Activated CD4-positive, alpha-beta T cell treated with anti-CD3 and anti-CD28 coated beads, Interleukin-2, amount 10 ng/mL, durations not matched to agents 24 days and 14 days (primary cell): ENCODE data around the gene NSFL1C. TPM values are rescaled to one million over a fixed set of nuclear protein-coding genes. Genes with fewer than 3 reads are reported as not detected.

Experiments used
- DNase-seq: peaks from one replicate; pipeline ENCODE4 v3.0.0; 2022
- H3K27ac Mint-ChIP-seq: one replicate; pipeline ENCODE4 v1.8.0; 2022; ENCODE audit warnings: mild to moderate bottlenecking, mixed read lengths
- H3K27me3 Mint-ChIP-seq: one replicate; pipeline ENCODE4 v1.8.0; 2022; ENCODE audit warnings: mixed read lengths
- H3K36me3 Mint-ChIP-seq: one replicate; pipeline ENCODE4 v1.8.0; 2022; ENCODE audit warnings: low read depth, mild to moderate bottlenecking, mixed read lengths
- H3K4me1 Mint-ChIP-seq: one replicate; pipeline ENCODE4 v1.8.0; 2021; ENCODE audit warnings: mixed read lengths
- H3K4me3 Mint-ChIP-seq: one replicate; pipeline ENCODE4 v1.8.0; 2022; ENCODE audit warnings: mild to moderate bottlenecking, moderate library complexity, mixed read lengths
- H3K9me3 Mint-ChIP-seq: one replicate; pipeline ENCODE4 v1.8.0; 2021; ENCODE audit warnings: mixed read lengths
- intact Hi-C: fragments of 100-400 bp; cut with micrococcal nuclease; formaldehyde crosslinking; loops from one replicate; pipeline ENCODE4 v1.15.1; 2023
- total RNA-seq: library from RNA; stranded (reverse); gene quantifications from 2 replicates; pipeline ENCODE4 v1.2.3, GENCODE V29; 2022

The NSFL1C gene
- total RNA-seq, 1 donor from 2014 or later, result 101 TPM

DNA sequence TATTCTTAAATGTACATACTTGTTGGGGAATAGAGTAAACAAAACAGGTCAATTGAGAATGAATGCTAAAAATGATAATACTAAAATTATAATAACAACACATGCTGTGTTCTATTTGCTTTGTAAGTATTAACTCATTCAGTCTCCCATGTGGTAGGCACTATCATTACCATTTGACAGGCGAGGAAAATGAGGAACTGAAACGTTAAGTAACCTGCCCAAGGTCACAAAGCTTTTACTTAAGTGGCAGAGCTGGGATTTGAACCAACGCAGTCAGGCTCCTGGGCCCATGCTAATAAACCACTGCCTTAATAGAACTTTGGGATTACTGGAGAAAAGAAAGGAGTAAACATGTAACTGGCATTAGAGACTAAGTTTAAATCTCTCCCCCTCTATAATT lies 3.8 kb downstream of the NSFL1C start:
- peak overlapping the region; percentile 29 for H3K27ac Mint-ChIP-seq
- no peaks in the 10 kb centered on the region for H3K9me3 Mint-ChIP-seq
- no peak for DNase-seq
- peaks cover 46% of the 10 kb centered on the region for H3K36me3 Mint-ChIP-seq
- H3K4me1 Mint-ChIP-seq, result peaks cover 44% of the 10 kb centered on the region
- intact Hi-C loops, result loop anchor here (10.0 kb wide), 1 partner anchor 618 kb away; no protein-coding TSS in a partner anchor
- H3K27me3 Mint-ChIP-seq, result peaks cover 5% of the 10 kb centered on the region
- H3K4me3 Mint-ChIP-seq, result no peak overlapping the region

DNA sequence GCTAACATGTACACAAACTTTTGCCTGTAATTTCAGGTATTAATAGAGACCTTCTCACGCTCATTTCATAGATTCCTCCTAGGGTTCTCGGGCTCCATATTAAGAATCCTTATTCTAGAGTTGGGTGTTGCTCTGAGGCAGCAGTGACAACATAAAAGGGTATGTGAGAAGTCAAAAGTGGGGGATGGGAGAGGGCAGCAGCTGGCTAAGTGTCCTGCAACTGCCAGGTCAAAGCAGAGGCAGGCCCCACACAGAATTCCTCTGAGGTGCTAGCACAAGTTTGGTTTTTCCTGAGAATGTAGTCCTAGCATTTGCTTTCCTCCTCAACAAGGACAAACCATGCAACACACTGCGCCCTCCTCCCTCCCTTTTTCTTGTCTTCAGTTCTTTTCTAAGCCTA lies 4.6 kb downstream of the NSFL1C start:
- intact Hi-C loops, result loop anchor here (10.0 kb wide), 1 partner anchor 617 kb away; no protein-coding TSS in a partner anchor
- Mint-ChIP-seq H3K27ac (no peak overlapping the region), H3K4me1 (peaks cover 36% of the 10 kb centered on the region), H3K4me3 (no peak overlapping the region), H3K27me3 (no peaks in the 10 kb centered on the region), H3K9me3 (no peaks in the 10 kb centered on the region), H3K36me3 (peaks cover 52% of the 10 kb centered on the region)
- DNase-seq, result no peak

DNA sequence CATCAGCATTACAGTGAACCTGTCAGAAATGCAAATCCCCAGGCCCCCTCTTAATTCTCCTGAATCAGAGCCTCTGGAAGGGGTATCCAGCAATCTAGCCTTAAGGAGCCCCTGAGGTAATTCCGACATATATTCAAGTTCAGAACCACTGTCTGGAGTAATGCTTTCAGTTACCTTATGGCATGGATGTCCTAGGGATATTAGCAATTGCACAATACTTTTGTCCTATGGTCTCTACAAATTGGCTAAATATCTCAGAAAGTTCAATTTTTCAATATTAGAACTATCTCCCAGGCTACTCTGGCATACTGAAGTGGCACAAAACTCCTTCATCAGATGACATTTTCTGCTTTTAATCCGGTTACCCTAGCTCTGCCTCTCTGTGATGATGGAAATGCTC lies 6.4 kb downstream of the NSFL1C start:
- no peak for DNase-seq
- no peak overlapping the region for H3K27ac Mint-ChIP-seq
- intact Hi-C loops, result loop anchor here (10.0 kb wide), 1 partner anchor 615 kb away; no protein-coding TSS in a partner anchor
- H3K9me3 Mint-ChIP-seq, result no peaks in the 10 kb centered on the region
- H3K4me3 Mint-ChIP-seq, result no peak overlapping the region
- H3K27me3 Mint-ChIP-seq, result no peaks in the 10 kb centered on the region
- peaks cover 27% of the 10 kb centered on the region for H3K4me1 Mint-ChIP-seq
- H3K36me3 Mint-ChIP-seq, result peaks cover 58% of the 10 kb centered on the region

GRCh38 chr20:1457992-1458391 lies 8.7 kb downstream of the NSFL1C start:
- no peaks in the 10 kb centered on the region for H3K27me3 Mint-ChIP-seq
- intact Hi-C loops, result no loop called here
- no peak for DNase-seq
- peaks cover 4% of the 10 kb centered on the region for H3K4me1 Mint-ChIP-seq
- H3K27ac Mint-ChIP-seq, result no peak overlapping the region
- peaks cover 58% of the 10 kb centered on the region for H3K36me3 Mint-ChIP-seq
- H3K9me3 Mint-ChIP-seq, result no peaks in the 10 kb centered on the region
- H3K4me3 Mint-ChIP-seq, result no peak overlapping the region

GRCh38 chr20:1456300-1456699 lies 10.3 kb downstream of the NSFL1C start:
- H3K27me3 Mint-ChIP-seq, result no peaks in the 10 kb centered on the region
- no peak for DNase-seq
- no peak overlapping the region for H3K4me3 Mint-ChIP-seq
- H3K36me3 Mint-ChIP-seq, result peaks cover 67% of the 10 kb centered on the region
- intact Hi-C loops, result no loop called here
- no peak overlapping the region for H3K27ac Mint-ChIP-seq
- H3K9me3 Mint-ChIP-seq, result no peaks in the 10 kb centered on the region
- peaks cover 4% of the 10 kb centered on the region for H3K4me1 Mint-ChIP-seq

DNA sequence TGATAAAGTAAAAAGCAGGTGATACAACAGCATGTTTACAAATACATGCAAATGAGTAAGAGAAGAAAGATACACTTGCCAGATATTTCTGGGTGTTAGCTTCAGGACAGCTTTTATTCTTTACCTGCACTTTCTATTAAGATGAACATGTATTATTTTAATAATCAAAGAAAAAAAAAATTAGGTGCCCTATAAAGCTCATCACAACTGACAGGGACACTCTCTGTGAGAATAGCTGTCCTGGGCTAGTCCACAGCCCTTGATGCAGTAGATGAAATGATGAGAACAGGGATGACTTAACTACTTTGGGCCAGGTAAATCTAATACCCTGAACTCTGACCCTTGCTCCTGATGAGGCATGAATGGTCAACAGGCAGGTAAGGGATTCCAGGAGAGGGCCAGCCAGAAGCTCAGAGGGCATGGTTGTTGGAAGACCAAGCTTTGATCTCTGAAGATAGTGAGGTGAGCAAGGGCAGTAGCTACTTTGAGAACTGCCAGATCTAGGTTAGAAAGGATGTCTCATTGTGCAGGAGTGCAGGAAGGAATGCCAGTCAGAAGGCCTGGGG lies 15.6 kb downstream of the NSFL1C start:
- Mint-ChIP-seq H3K4me3 (no peak overlapping the region), H3K9me3 (no peaks in the 10 kb centered on the region), H3K4me1 (no peaks in the 10 kb centered on the region), H3K36me3 (peaks cover 66% of the 10 kb centered on the region), H3K27ac (no peak overlapping the region), H3K27me3 (no peaks in the 10 kb centered on the region)
- DNase-seq, result no peak
- intact Hi-C loops, result no loop called here

DNA sequence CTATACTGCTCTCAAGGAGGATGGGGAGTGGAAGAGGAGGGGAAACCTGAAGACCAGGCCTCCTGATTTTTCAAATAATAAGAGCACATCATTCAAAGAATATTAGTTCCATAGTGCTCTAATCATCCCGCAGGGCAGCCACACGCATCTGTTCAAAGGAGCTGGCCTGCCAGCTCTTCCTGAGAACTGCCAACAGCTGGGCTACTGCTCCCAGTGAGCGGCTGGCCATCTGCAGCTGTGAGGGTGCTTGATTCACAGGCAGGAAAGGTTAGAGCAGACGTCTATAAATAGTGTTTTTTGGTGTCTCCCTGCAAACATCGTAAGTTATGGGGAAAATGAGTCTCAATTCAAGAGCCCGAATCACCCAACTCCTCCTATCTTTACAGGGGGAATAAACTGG lies 17.3 kb downstream of the NSFL1C start:
- Mint-ChIP-seq H3K27me3 (no peaks in the 10 kb centered on the region), H3K9me3 (no peaks in the 10 kb centered on the region), H3K27ac (no peak overlapping the region), H3K36me3 (peaks cover 68% of the 10 kb centered on the region), H3K4me1 (no peaks in the 10 kb centered on the region), H3K4me3 (no peak overlapping the region)
- no peak for DNase-seq
- intact Hi-C loops, result no loop called here

DNA sequence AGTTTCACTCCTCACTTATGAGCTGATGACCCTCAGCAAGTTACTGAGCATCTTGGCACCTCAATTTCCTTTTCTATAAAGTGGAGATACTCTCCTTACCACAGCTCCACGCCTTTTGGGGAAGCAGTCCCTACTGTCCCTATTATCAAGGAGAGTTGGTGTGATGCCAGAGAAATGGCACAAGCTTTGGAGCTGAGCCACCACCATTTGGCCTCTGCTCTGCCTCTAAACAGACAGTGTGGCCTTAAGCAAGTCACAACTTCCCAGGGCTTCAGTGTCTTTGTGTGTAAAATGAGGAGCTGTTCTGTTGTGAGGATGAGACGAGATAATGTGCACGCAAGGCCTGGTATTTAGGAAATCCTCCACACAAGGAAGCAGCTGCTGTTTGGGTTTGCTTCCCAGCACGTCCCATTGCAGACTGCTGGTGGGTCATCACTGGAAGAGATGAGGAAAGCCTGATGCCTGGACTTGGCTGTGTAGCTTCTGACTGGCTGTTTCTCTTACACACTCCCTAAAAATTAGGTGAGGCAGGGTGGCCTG lies 18.5 kb downstream of the NSFL1C start:
- no peaks in the 10 kb centered on the region for H3K4me1 Mint-ChIP-seq
- peaks cover 70% of the 10 kb centered on the region for H3K36me3 Mint-ChIP-seq
- intact Hi-C loops, result no loop called here
- no peak overlapping the region for H3K4me3 Mint-ChIP-seq
- H3K27me3 Mint-ChIP-seq, result no peaks in the 10 kb centered on the region
- no peaks in the 10 kb centered on the region for H3K9me3 Mint-ChIP-seq
- H3K27ac Mint-ChIP-seq, result no peak overlapping the region
- no peak for DNase-seq

DNA sequence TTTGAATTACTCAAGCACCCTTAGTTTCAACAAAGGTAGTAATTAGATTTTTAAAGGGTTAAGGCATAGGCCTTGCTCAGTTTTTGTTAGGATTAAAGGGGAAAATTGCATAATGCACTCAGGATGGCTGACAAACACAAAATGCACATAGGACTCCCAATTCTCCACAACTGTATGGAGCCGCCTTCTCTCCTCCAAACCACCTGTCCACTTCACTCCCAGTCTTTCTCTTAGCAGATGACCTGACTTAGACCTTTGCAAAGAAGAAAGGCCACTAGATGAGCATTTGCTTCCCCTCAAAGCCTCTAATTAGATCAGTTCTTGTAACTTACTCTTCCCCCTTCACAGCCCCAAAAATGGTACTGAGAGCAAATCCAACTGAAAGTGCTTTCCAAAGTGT lies 20.1 kb downstream of the NSFL1C start:
- H3K27ac Mint-ChIP-seq, result no peak overlapping the region
- DNase-seq, result no peak
- intact Hi-C loops, result no loop called here
- no peak overlapping the region for H3K4me3 Mint-ChIP-seq
- H3K4me1 Mint-ChIP-seq, result no peaks in the 10 kb centered on the region
- H3K9me3 Mint-ChIP-seq, result no peaks in the 10 kb centered on the region
- H3K27me3 Mint-ChIP-seq, result no peaks in the 10 kb centered on the region
- H3K36me3 Mint-ChIP-seq, result peaks cover 69% of the 10 kb centered on the region

DNA sequence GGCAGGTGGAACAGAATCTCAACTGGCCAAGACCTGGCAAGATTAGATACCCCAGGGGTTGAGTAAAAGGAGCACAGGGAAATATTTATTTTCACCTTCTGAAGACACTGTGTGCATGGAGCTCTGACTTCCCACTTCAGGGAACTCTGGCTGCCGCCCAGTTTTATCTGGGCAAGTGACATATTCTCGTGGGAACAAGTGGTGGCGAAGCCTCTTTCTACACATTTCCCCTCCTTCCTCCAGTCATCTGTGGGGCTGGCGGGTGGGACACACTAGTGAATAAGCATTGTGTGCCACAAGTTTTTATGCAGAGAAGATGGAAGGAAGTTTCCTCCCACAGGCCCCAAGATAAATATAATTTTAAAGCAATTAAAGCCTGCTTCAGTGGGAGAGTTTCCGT lies 23.6 kb downstream of the NSFL1C start:
- Mint-ChIP-seq H3K4me1 (no peaks in the 10 kb centered on the region), H3K27ac (no peak overlapping the region)

GRCh38 chr20:1442304-1442703 lies 24.3 kb downstream of the NSFL1C start:
- H3K4me3 Mint-ChIP-seq, result no peak overlapping the region
- H3K4me1 Mint-ChIP-seq, result peaks cover 3% of the 10 kb centered on the region
- H3K27me3 Mint-ChIP-seq, result no peaks in the 10 kb centered on the region
- no peaks in the 10 kb centered on the region for H3K9me3 Mint-ChIP-seq
- no peak overlapping the region for H3K27ac Mint-ChIP-seq
- H3K36me3 Mint-ChIP-seq, result peaks cover 46% of the 10 kb centered on the region
- no peak for DNase-seq
- intact Hi-C loops, result no loop called here

More for the DNA sequence above, 23.6 kb downstream of the NSFL1C start:
- H3K9me3 Mint-ChIP-seq, result no peaks in the 10 kb centered on the region
- intact Hi-C loops, result no loop called here
- no peak overlapping the region for H3K4me3 Mint-ChIP-seq
- no peaks in the 10 kb centered on the region for H3K27me3 Mint-ChIP-seq
- no peak for DNase-seq
- H3K36me3 Mint-ChIP-seq, result peaks cover 53% of the 10 kb centered on the region

DNA sequence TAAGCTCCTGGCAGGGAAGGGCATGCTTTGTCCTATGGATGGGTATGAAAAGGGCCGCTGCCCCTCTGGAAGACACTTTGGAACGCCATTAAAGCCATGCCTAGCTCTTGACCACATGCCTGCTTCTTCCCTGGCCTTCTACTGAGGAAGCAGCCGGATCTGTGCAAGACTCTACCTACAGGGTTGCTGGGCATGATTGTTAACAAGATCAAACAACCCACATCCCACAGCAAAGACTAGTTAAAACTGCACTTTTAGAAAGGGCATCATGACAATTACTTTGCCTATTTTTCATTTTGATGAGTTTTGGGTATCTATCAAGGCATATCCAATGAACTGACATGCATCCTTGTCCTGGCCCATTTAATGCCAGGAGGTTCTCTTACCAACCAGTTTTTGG lies 25.5 kb downstream of the NSFL1C start:
- no peaks in the 10 kb centered on the region for H3K27me3 Mint-ChIP-seq
- H3K9me3 Mint-ChIP-seq, result no peaks in the 10 kb centered on the region
- no peak for DNase-seq
- H3K27ac Mint-ChIP-seq, result no peak overlapping the region
- no peak overlapping the region for H3K4me3 Mint-ChIP-seq
- intact Hi-C loops, result no loop called here
- peaks cover 40% of the 10 kb centered on the region for H3K36me3 Mint-ChIP-seq
- peaks cover 6% of the 10 kb centered on the region for H3K4me1 Mint-ChIP-seq

DNA sequence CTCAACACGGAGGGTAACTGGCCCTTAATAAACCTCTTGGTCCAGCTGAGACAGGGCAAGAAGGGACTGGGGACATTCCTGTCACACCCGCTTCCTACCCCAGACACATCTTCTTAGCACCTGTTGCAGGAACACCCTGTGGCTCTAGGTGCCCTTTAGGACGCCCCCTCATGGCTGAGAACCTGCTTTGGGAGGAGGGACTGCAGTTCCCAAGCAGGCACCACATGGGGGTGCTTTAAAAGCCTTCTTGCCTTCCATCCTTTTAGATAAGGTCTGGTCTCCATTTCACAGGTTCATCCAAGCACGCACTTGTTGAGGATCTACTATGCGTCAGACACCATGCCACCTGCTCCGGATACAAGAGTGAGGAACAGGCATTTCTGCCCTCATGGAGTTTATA lies 26.6 kb downstream of the NSFL1C start:
- no peak overlapping the region for H3K4me3 Mint-ChIP-seq
- intact Hi-C loops, result no loop called here
- H3K9me3 Mint-ChIP-seq, result no peaks in the 10 kb centered on the region
- peaks cover 32% of the 10 kb centered on the region for H3K36me3 Mint-ChIP-seq
- H3K4me1 Mint-ChIP-seq, result peaks cover 14% of the 10 kb centered on the region
- DNase-seq, result peak; percentile 70
- no peaks in the 10 kb centered on the region for H3K27me3 Mint-ChIP-seq
- no peak overlapping the region for H3K27ac Mint-ChIP-seq

DNA sequence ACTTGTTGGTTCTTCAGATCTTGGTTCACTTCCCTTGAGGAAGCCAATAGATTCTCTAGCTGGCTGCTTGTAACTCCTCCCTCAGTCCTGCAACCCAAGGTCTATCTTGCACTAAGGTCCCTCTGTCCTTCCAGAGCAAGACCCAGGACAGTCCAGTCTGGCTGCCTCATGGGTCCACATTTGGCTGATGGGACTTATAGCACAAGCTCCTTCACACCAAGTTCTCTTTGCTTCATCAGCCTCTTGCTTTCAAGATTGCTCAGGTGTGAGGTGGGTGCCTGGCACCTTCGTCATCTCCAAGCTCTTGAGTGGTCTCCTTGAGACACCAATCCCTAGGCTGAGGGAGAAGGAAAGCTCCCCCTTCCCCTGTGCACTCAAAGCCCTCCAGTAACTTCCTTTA lies 28.3 kb downstream of the NSFL1C start:
- Mint-ChIP-seq H3K36me3 (peaks cover 24% of the 10 kb centered on the region), H3K27ac (no peak overlapping the region)
- intact Hi-C loops, result loop anchor here (5.0 kb wide), 1 partner anchor 211 kb away; the partner anchor contains the start of gene RAD21L1

More for the DNA sequence above, 28.3 kb downstream of the NSFL1C start:
- H3K9me3 Mint-ChIP-seq, result no peaks in the 10 kb centered on the region
- H3K4me3 Mint-ChIP-seq, result no peak overlapping the region
- H3K27me3 Mint-ChIP-seq, result no peaks in the 10 kb centered on the region
- peaks cover 22% of the 10 kb centered on the region for H3K4me1 Mint-ChIP-seq
- DNase-seq, result no peak
